LNCAP (cell line): ENCODE measurements around the gene DHX58.

Experiments used
- TF ChIP-seq, protein P1 (sequence below): fragments of 450-650 bp; IDR thresholded peaks from 2 replicates; pipeline ENCODE4 v1.5.1; 2017; ENCODE audit warnings: mild to moderate bottlenecking

The DHX58 gene

GRCh38 chr17:42112552-42113176 lies at the start of gene DHX58:
DHX58 (minus strand) TSS chr17:42112714; CDS start chr17:42111892, 822 bp downstream.
- TF ChIP-seq, protein P1, sequence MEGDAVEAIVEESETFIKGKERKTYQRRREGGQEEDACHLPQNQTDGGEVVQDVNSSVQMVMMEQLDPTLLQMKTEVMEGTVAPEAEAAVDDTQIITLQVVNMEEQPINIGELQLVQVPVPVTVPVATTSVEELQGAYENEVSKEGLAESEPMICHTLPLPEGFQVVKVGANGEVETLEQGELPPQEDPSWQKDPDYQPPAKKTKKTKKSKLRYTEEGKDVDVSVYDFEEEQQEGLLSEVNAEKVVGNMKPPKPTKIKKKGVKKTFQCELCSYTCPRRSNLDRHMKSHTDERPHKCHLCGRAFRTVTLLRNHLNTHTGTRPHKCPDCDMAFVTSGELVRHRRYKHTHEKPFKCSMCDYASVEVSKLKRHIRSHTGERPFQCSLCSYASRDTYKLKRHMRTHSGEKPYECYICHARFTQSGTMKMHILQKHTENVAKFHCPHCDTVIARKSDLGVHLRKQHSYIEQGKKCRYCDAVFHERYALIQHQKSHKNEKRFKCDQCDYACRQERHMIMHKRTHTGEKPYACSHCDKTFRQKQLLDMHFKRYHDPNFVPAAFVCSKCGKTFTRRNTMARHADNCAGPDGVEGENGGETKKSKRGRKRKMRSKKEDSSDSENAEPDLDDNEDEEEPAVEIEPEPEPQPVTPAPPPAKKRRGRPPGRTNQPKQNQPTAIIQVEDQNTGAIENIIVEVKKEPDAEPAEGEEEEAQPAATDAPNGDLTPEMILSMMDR: no peak

DNA sequence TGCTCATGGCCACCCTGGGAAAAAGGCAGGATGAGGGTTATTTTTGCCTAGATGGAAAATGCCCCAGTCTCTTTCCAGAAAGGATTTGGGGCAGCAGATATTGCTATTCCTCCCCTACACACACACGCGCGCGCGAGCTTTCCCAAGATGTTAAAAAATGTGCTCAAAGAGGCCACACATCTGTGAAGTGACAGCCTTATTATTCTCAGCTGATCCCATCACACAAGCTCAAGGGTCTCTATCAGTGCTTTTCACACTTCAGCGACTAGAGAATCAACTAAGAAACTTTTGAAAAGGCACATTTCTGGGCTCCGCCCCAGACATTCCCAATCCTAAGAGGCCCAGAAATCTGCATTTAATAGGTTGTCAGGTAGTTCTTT lies 48.0 kb upstream of the DHX58 start:
- TF ChIP-seq, protein P1: no peak

GRCh38 chr17:42159796-42160530 lies 47.4 kb upstream of the DHX58 start:
- TF ChIP-seq, protein P1: no peak

DNA sequence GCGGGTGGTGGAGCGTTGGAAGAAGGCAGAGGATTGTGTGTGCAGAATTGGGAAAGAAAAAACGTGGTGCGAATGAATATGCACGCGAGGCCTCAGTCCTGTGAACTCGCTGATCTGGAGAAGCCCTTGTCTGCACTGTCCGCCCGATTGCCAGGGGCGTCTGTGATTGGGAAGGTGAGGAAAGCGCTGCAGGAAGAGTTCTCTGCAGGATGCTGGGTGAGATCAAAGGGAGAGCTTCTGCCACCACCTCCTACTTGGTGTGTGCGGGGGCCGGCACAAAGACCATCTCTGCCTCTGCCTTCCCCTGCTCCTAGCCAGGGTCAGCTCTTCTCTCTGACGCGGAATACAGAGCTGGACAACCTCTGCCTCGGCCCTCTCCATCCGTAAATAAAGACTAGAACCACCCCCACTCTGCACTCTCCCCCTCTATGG lies 43.1 kb upstream of the DHX58 start:
- TF ChIP-seq, protein P1: no peak

- TF ChIP-seq, protein P1: no peak
These were observed 41.6 kb upstream of the DHX58 start for GRCh38 chr17:42153919-42154742.

DNA sequence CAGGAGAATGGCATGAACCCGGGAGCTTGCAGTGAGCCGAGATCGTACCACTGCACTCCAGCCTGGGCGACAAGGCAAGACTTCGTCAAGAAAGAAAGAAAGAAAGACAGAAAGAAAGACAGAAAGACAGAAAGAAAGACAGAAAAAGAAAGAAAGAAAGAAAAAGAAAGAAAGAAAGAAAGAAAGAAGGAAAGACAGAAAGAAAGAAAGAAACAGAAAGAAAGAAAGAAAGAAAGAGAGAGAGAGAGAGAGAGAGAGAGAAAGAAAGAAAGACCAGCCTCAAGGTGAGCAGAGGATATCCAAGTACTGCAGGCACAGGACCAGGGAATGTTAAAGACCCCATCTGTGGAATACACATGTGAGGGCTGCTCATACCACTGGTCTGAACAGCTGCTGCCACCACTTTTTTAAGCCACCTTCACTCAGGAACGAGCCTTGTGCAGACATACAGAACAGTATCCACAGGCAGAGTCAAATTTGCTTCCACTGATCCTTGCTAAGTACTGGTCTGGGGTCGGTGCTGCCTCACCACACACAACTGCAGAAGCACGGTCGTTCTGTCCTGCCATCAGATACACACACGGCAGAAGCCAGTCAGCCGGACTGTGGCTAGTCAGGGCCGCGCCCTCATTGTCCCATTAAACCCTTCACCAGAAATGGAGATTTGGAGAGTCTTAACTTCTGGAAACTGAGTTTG lies 34.5 kb upstream of the DHX58 start:
- TF ChIP-seq, protein P1: no peak

- TF ChIP-seq, protein P1: no peak
These were observed 29.9 kb upstream of the DHX58 start for GRCh38 chr17:42142371-42142896.
